GM10248 (cell line): ENCODE data around the gene PPARD.
"Not testable (repeated sequence)": the region's sequence is repeated elsewhere in the genome, so short reads cannot be mapped to it uniquely, and the experiment has no call there.

Source experiments
- CTCF ChIA-PET: fragments of 300-600 bp; sonication (Branson Sonifier 250); formaldehyde crosslinking; extraction: SDS; loops from one replicate; lab custom pipeline; 2021; ENCODE audit warnings: antibody characterized with exemption; lab: Yijun Ruan, JAX
- POLR2A ChIA-PET: fragments of 350-650 bp; sonication (Branson Sonifier 250); formaldehyde crosslinking; extraction: SDS; loops from one replicate; lab custom pipeline; 2020; ENCODE audit warnings: antibody characterized with exemption; lab: Yijun Ruan, JAX
- DNase-seq: peaks from one replicate; pipeline ENCODE4 v3.0.0; 2012; ENCODE audit errors: extremely low spot score
- CTCF ChIP-seq: IDR thresholded peaks from 2 replicates; pipeline ENCODE4 v1.5.1; 2012; ENCODE audit warnings: mild to moderate bottlenecking, low read depth; ENCODE audit errors: extremely low read depth, missing control alignments, control extremely low read depth

The PPARD gene

GRCh38 chr6:35319346-35320030 lies 22.9 kb upstream of the PPARD start:
- DNase-seq = no peak
- ChIA-PET POLR2A (interaction anchor here (0.7 kb wide), 1 partner anchor 1256 kb away, joined by 3 read pairs; no protein-coding TSS in a partner anchor), CTCF (interaction anchor here (1.3 to 1.8 kb wide), 4 partner anchors 9 to 128 kb away, joined by 3 to 6 read pairs (median 3); partner anchors contain the start of gene PPARD)
- TF ChIP-seq CTCF = no peak

GRCh38 chr6:35320031-35320410 lies 22.3 kb upstream of the PPARD start:
- no peak for TF ChIP-seq CTCF
- ChIA-PET CTCF (interaction anchor here (1.3 to 1.8 kb wide), 4 partner anchors 10 to 128 kb away, joined by 3 to 6 read pairs (median 3); partner anchors contain the start of gene PPARD), POLR2A (interaction anchor here (0.7 kb wide), 1 partner anchor 1257 kb away, joined by 3 read pairs; no protein-coding TSS in a partner anchor)
- DNase-seq = no peak

DNA sequence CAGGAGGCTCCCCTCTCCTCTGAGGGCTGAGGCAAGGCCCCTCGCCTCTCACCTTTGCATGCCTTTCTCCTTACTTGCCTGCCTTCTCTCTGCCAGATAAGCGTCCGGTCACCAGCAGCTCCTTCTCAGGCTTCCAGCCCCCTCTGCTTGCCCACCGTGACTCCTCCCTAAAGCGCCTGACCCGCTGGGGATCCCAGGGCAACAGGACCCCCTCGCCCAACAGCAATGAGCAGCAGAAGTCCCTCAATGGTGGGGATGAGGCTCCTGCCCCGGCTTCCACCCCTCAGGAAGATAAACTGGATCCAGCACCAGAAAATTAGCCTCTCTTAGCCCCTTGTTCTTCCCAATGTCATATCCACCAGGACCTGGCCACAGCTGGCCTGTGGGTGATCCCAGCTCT lies 21.3 kb upstream of the PPARD start:
- no peak for TF ChIP-seq CTCF
- ChIA-PET CTCF (interaction anchor here (0.9 to 1.8 kb wide), 3 partner anchors 10 to 23 kb away, joined by 3 to 6 read pairs (median 3); partner anchors contain the start of gene PPARD), POLR2A (no interaction called here)
- DNase-seq = no peak

DNA sequence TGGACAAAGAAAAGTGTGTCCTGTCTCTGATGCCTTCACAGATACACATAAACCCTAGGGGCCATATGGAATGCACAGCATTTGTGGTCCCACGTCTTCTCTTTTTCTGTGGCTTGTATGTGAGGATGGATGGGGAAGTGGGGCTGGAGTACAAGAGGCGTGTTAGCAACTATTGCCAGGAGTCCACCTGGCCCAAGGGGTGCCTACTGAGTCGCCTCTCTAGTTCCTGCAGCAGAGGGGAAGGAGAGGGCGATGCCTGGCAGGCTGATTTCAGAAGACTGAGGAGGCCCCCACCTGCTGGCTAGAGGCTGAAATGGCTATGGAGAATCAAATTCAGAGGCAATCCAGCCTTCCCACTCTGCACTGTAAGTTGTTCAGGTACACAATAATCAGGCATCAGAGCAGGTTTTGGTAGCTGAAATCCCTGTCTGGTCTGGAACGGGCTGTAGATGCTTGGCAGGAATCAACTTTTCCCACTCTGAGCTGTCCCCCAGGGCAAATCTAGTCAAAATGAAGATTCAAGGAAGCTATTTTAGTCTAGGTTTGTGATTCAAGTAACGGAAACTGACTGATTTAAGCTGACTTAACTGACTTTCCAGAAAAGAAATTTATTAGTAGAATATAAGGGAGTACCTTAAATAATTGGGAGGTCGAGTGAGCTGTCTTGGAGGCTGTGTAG lies 14.9 kb upstream of the PPARD start:
- CTCF ChIA-PET = interaction anchor here (0.6 to 16.0 kb wide), 28 partner anchors 10 to 975 kb away, joined by 3 to 198 read pairs (median 4); partner anchors contain the start of genes DEF6, PPARD and RPL10A
- DNase-seq = peak; percentile 81
- TF ChIP-seq CTCF = peak; percentile 75
- POLR2A ChIA-PET = no interaction called here

GRCh38 chr6:35328108-35328723 lies 14.1 kb upstream of the PPARD start:
- DNase-seq = no peak
- TF ChIP-seq CTCF = no peak
- POLR2A ChIA-PET = no interaction called here
- CTCF ChIA-PET = interaction anchor here (0.6 to 16.0 kb wide), 30 partner anchors 11 to 974 kb away, joined by 3 to 198 read pairs (median 4); partner anchors contain the start of genes DEF6, PPARD and RPL10A

DNA sequence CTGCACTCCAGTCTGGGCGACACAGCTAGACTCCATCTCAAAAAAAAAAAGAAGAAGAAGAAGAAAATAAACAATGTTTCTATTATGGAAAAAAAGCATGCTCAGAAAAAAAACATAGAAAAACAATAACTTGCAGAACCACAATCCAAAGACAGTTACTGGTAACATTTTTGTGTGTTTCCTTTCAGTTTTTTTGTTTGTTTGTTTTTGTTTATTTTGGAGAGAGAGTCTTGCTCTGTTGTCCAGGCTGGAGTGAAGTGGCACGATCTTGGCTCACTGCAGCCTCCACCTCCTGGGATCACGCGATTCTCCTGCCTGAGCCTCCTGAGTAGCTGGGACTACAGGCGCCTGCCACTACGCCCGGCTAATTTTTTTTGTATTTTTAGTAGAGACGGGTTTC lies 13.4 kb upstream of the PPARD start:
- DNase-seq, POLR2A ChIA-PET: not testable (repeated sequence)
- CTCF ChIA-PET = interaction anchor here (0.8 to 16.0 kb wide), 5 partner anchors 14 to 120 kb away, joined by 3 to 198 read pairs (median 4); partner anchors contain the start of genes DEF6 and PPARD
